HEK293T (cell line): ENCODE results near the gene WNT5A.

ENCODE experiments used
- CTCF ChIA-PET: fragments of 350-600 bp; formaldehyde crosslinking; extraction: SDS; loops from one replicate; lab custom pipeline; 2021; ENCODE audit warnings: antibody characterized with exemption, inconsistent platforms; lab: Yijun Ruan, JAX
- POLR2A ChIA-PET: fragments of 350-600 bp; formaldehyde crosslinking; extraction: SDS; loops from one replicate; lab custom pipeline; 2020; ENCODE audit warnings: antibody characterized with exemption, inconsistent platforms; lab: Yijun Ruan, JAX
- DNase-seq: peaks from one replicate; pipeline ENCODE4 v3.0.0; 2012; ENCODE audit warnings: mixed read lengths; ENCODE audit errors: extremely low spot score
- ARNT ChIP-seq: fragments of 450-650 bp; IDR thresholded peaks from 2 replicates; pipeline ENCODE4 v1.6.1; 2017; ENCODE audit warnings: mild to moderate bottlenecking
- BHLHE40 ChIP-seq: fragments of 450-650 bp; IDR thresholded peaks from 2 replicates; pipeline ENCODE4 v1.6.1; 2016; ENCODE audit warnings: mild to moderate bottlenecking, moderate library complexity, borderline replicate concordance
- CTBP1 ChIP-seq: fragments of 450-650 bp; IDR thresholded peaks from 2 replicates; pipeline ENCODE4 v1.6.1; 2016; ENCODE audit warnings: borderline replicate concordance
- ELF4 ChIP-seq: fragments of 450-650 bp; IDR thresholded peaks from 2 replicates; pipeline ENCODE4 v1.6.1; 2017; ENCODE audit warnings: antibody characterized with exemption
- FOXA1 ChIP-seq: fragments of 450-650 bp; IDR thresholded peaks from 2 replicates; pipeline ENCODE4 v1.6.1; 2016; ENCODE audit warnings: mild to moderate bottlenecking
- FOXK2 ChIP-seq: fragments of 450-650 bp; IDR thresholded peaks from 2 replicates; pipeline ENCODE4 v1.6.1; 2016; ENCODE audit warnings: mild to moderate bottlenecking
- FOXM1 ChIP-seq: fragments of 450-650 bp; IDR thresholded peaks from 2 replicates; pipeline ENCODE4 v1.6.1; 2017; ENCODE audit warnings: mild to moderate bottlenecking, borderline replicate concordance
- HDGF ChIP-seq: fragments of 450-650 bp; IDR thresholded peaks from 2 replicates; pipeline ENCODE4 v1.6.1; 2017; ENCODE audit warnings: antibody characterized with exemption, borderline replicate concordance
- L3MBTL2 ChIP-seq: fragments of 450-650 bp; conservative IDR thresholded peaks from 2 replicates; pipeline ENCODE4 v1.6.1; 2016; ENCODE audit warnings: mild to moderate bottlenecking
- LEF1 ChIP-seq: fragments of 450-650 bp; IDR thresholded peaks from 2 replicates; pipeline ENCODE4 v1.6.1; 2017; ENCODE audit warnings: mild to moderate bottlenecking, borderline replicate concordance
- NFRKB ChIP-seq: fragments of 450-650 bp; IDR thresholded peaks from 2 replicates; pipeline ENCODE4 v1.6.1; 2016; ENCODE audit warnings: mild to moderate bottlenecking, moderate library complexity
- PKNOX1 ChIP-seq: fragments of 450-650 bp; IDR thresholded peaks from 2 replicates; pipeline ENCODE4 v1.6.1; 2016
- SP1 ChIP-seq: fragments of 450-650 bp; IDR thresholded peaks from 2 replicates; pipeline ENCODE4 v1.6.1; 2017
- SUZ12 ChIP-seq: fragments of 450-650 bp; IDR thresholded peaks from 2 replicates; pipeline ENCODE4 v1.6.1; 2016; ENCODE audit warnings: mild to moderate bottlenecking
- TARDBP ChIP-seq: fragments of 450-650 bp; IDR thresholded peaks from 2 replicates; pipeline ENCODE4 v1.6.1; 2016
- ZNF384 ChIP-seq: fragments of 450-650 bp; IDR thresholded peaks from 2 replicates; pipeline ENCODE4 v1.6.1; 2016

The WNT5A gene

GRCh38 chr3:55490276-55490913, 3.3 kb upstream of the WNT5A start:
- ChIA-PET CTCF (interaction anchor here (1.3 kb wide), 1 partner anchor 17 kb away, joined by 3 read pairs; no protein-coding TSS in a partner anchor), POLR2A (interaction anchor here (0.6 to 1.1 kb wide), 2 partner anchors 24 to 184 kb away, joined by 3 read pairs; no protein-coding TSS in a partner anchor)
- no peak for DNase-seq
- TF ChIP-seq CTBP1 (no peak; the same call in 1 of the 2 replicates), L3MBTL2 (no peak), LEF1 (no peak), PKNOX1 (no peak), FOXK2 (no peak), TARDBP (no peak), FOXA1 (no peak), HDGF (no peak), ZNF384 (no peak), SUZ12 (no peak), BHLHE40 (no peak), FOXM1 (no peak), ARNT (no peak), SP1 (no peak), ELF4 (no peak), NFRKB (no peak)

- TF ChIP-seq FOXK2 (no peak), L3MBTL2 (peak; percentile 2; the same call in 1 of the 2 replicates), ARNT (no peak)
- ChIA-PET POLR2A (interaction anchor here (0.6 to 0.7 kb wide), 2 partner anchors 144 to 185 kb away, joined by 3 read pairs; no protein-coding TSS in a partner anchor), CTCF (interaction anchor here (0.6 to 1.3 kb wide), 2 partner anchors 10 to 17 kb away, joined by 3 to 6 read pairs; no protein-coding TSS in a partner anchor)
- no peak for DNase-seq
Measured at GRCh38 chr3:55489798-55490132, 2.7 kb upstream of the WNT5A start.

- CTCF ChIA-PET, result no interaction called here
- POLR2A ChIA-PET, result no interaction called here
- TF ChIP-seq PKNOX1, result no peak
- no peak for TF ChIP-seq L3MBTL2
- no peak for TF ChIP-seq SUZ12
- TF ChIP-seq CTBP1, result no peak
- TF ChIP-seq ZNF384, result peak; percentile 86
- peak; percentile 56 for DNase-seq
Measured at GRCh38 chr3:55488398-55489055, 1.4 kb upstream of the WNT5A start.

- POLR2A ChIA-PET, result interaction anchor here (0.6 to 1.9 kb wide), 8 partner anchors 15 to 257 kb away, joined by 3 to 5 read pairs (median 3); no protein-coding TSS in a partner anchor
- 0 out of 2 replicates have a peak, but pooled peaks have one; percentile 43 for TF ChIP-seq FOXM1
- TF ChIP-seq CTBP1, result 0 out of 2 replicates have a peak, but pooled peaks have one; percentile 4
- 0 out of 2 replicates have a peak, but pooled peaks have one; percentile 5 for TF ChIP-seq L3MBTL2
- no peak for TF ChIP-seq LEF1
- no peak for TF ChIP-seq ARNT
- no peak for TF ChIP-seq HDGF
- DNase-seq, result peak; percentile 39
- CTCF ChIA-PET, result interaction anchor here (1.0 kb wide), 1 partner anchor 235 kb away, joined by 4 read pairs; no protein-coding TSS in a partner anchor
Measured at GRCh38 chr3:55487381-55488241, 505 bp upstream of the WNT5A start.

GRCh38 chr3:55486101-55486856, 827 bp downstream of the WNT5A start:
- peak; percentile 41 for DNase-seq
- ChIA-PET CTCF (interaction anchor here (0.6 to 0.8 kb wide), 2 partner anchors 261 to 278 kb away, joined by 4 read pairs; no protein-coding TSS in a partner anchor), POLR2A (interaction anchor here (0.8 to 1.9 kb wide), 5 partner anchors 21 to 757 kb away, joined by 3 to 5 read pairs (median 3); no protein-coding TSS in a partner anchor)
- TF ChIP-seq FOXM1 (peak; percentile 73), HDGF (no peak), LEF1 (no peak), CTBP1 (no peak), FOXK2 (no peak), SP1 (no peak), ZNF384 (no peak), L3MBTL2 (0 out of 2 replicates have a peak, but pooled peaks have one; percentile 23), SUZ12 (no peak), NFRKB (no peak), ARNT (no peak), FOXA1 (no peak), PKNOX1 (no peak), ELF4 (no peak)
